Neural cell (in vitro differentiated cells): Measurements from ENCODE around the gene MSMP. TPM values are rescaled to one million over a fixed set of nuclear protein-coding genes. Genes with fewer than 3 reads are reported as not detected.

ENCODE experiments used
- H2AFZ ChIP-seq: fragments of 200-600, 300-800 bp; sonication (generic), shearing (Covaris generic); 2 replicates; pipeline ENCODE4 v1.6.0; 2014; ENCODE audit warnings: low read depth, mild to moderate bottlenecking, antibody characterized with exemption, low read length, moderate library complexity
- H3F3A ChIP-seq: fragments of 200-600 bp; shearing (Covaris generic); 2 replicates; pipeline ENCODE4 v1.6.1; 2016; ENCODE audit warnings: mild to moderate bottlenecking, moderate library complexity, mixed read lengths, antibody characterized with exemption, low read length; ENCODE audit not compliant: insufficient read depth, poor library complexity, severe bottlenecking
- H3K27ac ChIP-seq: fragments of 200-600, 300-800 bp; sonication (generic), shearing (Covaris generic); 2 replicates; pipeline ENCODE4 v1.5.1; 2014; ENCODE audit warnings: mild to moderate bottlenecking, low read length, moderate library complexity
- H3K27me3 ChIP-seq: fragments of 300-800, 200-600 bp; sonication (generic), shearing (Covaris generic); 2 replicates; pipeline ENCODE4 v1.6.0; 2014; ENCODE audit warnings: mild to moderate bottlenecking, low read depth, low read length, moderate library complexity; ENCODE audit not compliant: insufficient read depth
- H3K36me3 ChIP-seq: fragments of 300-800, 200-600 bp; sonication (generic), shearing (Covaris generic); 2 replicates; pipeline ENCODE4 v1.5.1; 2014; ENCODE audit warnings: mild to moderate bottlenecking, antibody characterized with exemption, low read length, moderate library complexity; ENCODE audit not compliant: insufficient read depth
- H3K4me2 ChIP-seq: fragments of 300-800, 200-600 bp; sonication (generic), shearing (Covaris generic); 2 replicates; pipeline ENCODE4 v1.6.0; 2014; ENCODE audit warnings: mild to moderate bottlenecking, low read length
- H3K4me3 ChIP-seq: fragments of 300-800, 200-600 bp; sonication (generic), shearing (Covaris generic); 2 replicates; pipeline ENCODE4 v1.5.1; 2014; ENCODE audit warnings: mild to moderate bottlenecking, low read length, moderate library complexity
- H3K79me2 ChIP-seq: fragments of 200-600 bp; shearing (Covaris generic); replicated peaks from 2 replicates; pipeline ENCODE4 v1.6.0; 2014; ENCODE audit warnings: mild to moderate bottlenecking, low read length, moderate library complexity; ENCODE audit not compliant: insufficient read depth
- H3K9ac ChIP-seq: fragments of 300-800, 200-600 bp; sonication (generic), shearing (Covaris generic); 2 replicates; pipeline ENCODE4 v1.6.1; 2016; ENCODE audit warnings: mild to moderate bottlenecking, low read length, mixed read lengths
- H3K9me2 ChIP-seq: fragments of 200-600 bp; shearing (Covaris generic); 2 replicates; pipeline ENCODE4 v1.6.1; 2016; ENCODE audit warnings: mild to moderate bottlenecking, low read length, mixed read lengths; ENCODE audit not compliant: insufficient read depth
- H3K9me3 ChIP-seq: fragments of 200-600, 300-800 bp; sonication (generic), shearing (Covaris generic); 2 replicates; pipeline ENCODE4 v1.6.1; 2016; ENCODE audit warnings: mild to moderate bottlenecking, mixed run types, low read length, moderate library complexity, mixed read lengths
- H4K20me1 ChIP-seq: fragments of 200-600 bp; shearing (Covaris generic); 2 replicates; pipeline ENCODE4 v1.6.1; 2016; ENCODE audit warnings: mild to moderate bottlenecking, mixed run types; ENCODE audit not compliant: insufficient read depth
- CTCF ChIP-seq: fragments of 450-650 bp; IDR thresholded peaks from 2 replicates; pipeline ENCODE4 v1.5.1; 2014; ENCODE audit warnings: antibody characterized with exemption, mild to moderate bottlenecking, moderate library complexity; ENCODE audit not compliant: poor library complexity, severe bottlenecking
- EP300 ChIP-seq: fragments of 450-650 bp; conservative IDR thresholded peaks from 2 replicates; pipeline ENCODE4 v1.6.1; 2014; ENCODE audit warnings: antibody characterized with exemption, mild to moderate bottlenecking, moderate library complexity; ENCODE audit not compliant: poor library complexity, severe bottlenecking
- EZH2 ChIP-seq: fragments of 200-600, 300-800 bp; shearing (Covaris generic), sonication (generic); IDR thresholded peaks from 2 replicates; pipeline ENCODE4 v1.6.1; 2014; ENCODE audit warnings: antibody characterized with exemption, low read length, borderline replicate concordance, mild to moderate bottlenecking; ENCODE audit not compliant: insufficient read depth, poor library complexity, severe bottlenecking
- MXI1 ChIP-seq: fragments of 450-650 bp; conservative IDR thresholded peaks from 2 replicates; pipeline ENCODE4 v1.6.1; 2014; ENCODE audit warnings: antibody characterized with exemption, mild to moderate bottlenecking; ENCODE audit not compliant: poor library complexity, severe bottlenecking
- POLR2AphosphoS5 ChIP-seq: IDR thresholded peaks from 2 replicates; pipeline ENCODE4 v1.6.1; 2012
- RAD21 ChIP-seq: fragments of 450-650 bp; conservative IDR thresholded peaks from 2 replicates; pipeline ENCODE4 v1.6.1; 2014; ENCODE audit warnings: antibody characterized with exemption, mild to moderate bottlenecking, moderate library complexity
- SMC3 ChIP-seq: fragments of 450-650 bp; conservative IDR thresholded peaks from 2 replicates; pipeline ENCODE4 v1.6.1; 2014; ENCODE audit warnings: antibody characterized with exemption, mild to moderate bottlenecking, moderate library complexity; ENCODE audit not compliant: poor library complexity
- TAF1 ChIP-seq: IDR thresholded peaks from 2 replicates; pipeline ENCODE4 v1.6.1; 2012; ENCODE audit warnings: low read depth
- polyA minus RNA-seq: library from RNA; depleted of rRNA, polyadenylated mRNA; stranded (reverse); fragments of >200 nt; gene quantifications from 2 replicates; pipeline ENCODE4 v1.2.3, GENCODE V29; 2014
- polyA plus RNA-seq: library from polyadenylated mRNA; depleted of rRNA; stranded (reverse); fragments of >200 nt; gene quantifications from 2 replicates; pipeline ENCODE4 v1.2.3, GENCODE V29; 2014
- TF ChIP-seq, protein P1 (sequence below): IDR thresholded peaks from 2 replicates; pipeline ENCODE4 v1.6.1; 2012; ENCODE audit warnings: borderline replicate concordance

MSMP gene, protein sequence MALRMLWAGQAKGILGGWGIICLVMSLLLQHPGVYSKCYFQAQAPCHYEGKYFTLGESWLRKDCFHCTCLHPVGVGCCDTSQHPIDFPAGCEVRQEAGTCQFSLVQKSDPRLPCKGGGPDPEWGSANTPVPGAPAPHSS
- polyA plus RNA-seq: not detected in 2 replicates
- not detected in 2 replicates for polyA minus RNA-seq

- Histone ChIP-seq H3K4me3 (no peak within 1 kb of the TSS), H3K9ac (no peak within 1 kb of the TSS), H3F3A (no peaks in the 10 kb centered on the region), H3K27ac (no peak within 1 kb of the TSS), H3K9me2 (no peaks in the 10 kb centered on the region), H3K4me2 (no peak within 1 kb of the TSS), H2AFZ (no peak within 1 kb of the TSS), H3K36me3 (peaks cover 6% of the 10 kb centered on the region), H3K9me3 (no peaks in the 10 kb centered on the region), H3K79me2 (no peaks in the 10 kb centered on the region), H4K20me1 (no peaks in the 10 kb centered on the region), H3K27me3 (no peaks in the 10 kb centered on the region)
- TF ChIP-seq MXI1 (no peak), EP300 (no peak), CTCF (no peak), EZH2 (no peak), RAD21 (no peak), TAF1 (no peak), POLR2AphosphoS5 (no peak), SMC3 (no peak)
- TF ChIP-seq, protein P1, sequence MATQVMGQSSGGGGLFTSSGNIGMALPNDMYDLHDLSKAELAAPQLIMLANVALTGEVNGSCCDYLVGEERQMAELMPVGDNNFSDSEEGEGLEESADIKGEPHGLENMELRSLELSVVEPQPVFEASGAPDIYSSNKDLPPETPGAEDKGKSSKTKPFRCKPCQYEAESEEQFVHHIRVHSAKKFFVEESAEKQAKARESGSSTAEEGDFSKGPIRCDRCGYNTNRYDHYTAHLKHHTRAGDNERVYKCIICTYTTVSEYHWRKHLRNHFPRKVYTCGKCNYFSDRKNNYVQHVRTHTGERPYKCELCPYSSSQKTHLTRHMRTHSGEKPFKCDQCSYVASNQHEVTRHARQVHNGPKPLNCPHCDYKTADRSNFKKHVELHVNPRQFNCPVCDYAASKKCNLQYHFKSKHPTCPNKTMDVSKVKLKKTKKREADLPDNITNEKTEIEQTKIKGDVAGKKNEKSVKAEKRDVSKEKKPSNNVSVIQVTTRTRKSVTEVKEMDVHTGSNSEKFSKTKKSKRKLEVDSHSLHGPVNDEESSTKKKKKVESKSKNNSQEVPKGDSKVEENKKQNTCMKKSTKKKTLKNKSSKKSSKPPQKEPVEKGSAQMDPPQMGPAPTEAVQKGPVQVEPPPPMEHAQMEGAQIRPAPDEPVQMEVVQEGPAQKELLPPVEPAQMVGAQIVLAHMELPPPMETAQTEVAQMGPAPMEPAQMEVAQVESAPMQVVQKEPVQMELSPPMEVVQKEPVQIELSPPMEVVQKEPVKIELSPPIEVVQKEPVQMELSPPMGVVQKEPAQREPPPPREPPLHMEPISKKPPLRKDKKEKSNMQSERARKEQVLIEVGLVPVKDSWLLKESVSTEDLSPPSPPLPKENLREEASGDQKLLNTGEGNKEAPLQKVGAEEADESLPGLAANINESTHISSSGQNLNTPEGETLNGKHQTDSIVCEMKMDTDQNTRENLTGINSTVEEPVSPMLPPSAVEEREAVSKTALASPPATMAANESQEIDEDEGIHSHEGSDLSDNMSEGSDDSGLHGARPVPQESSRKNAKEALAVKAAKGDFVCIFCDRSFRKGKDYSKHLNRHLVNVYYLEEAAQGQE: no peak
These were observed at the start of gene MSMP for GRCh38 chr9:35754264-35754663. MSMP (minus strand) TSS chr9:35754276; CDS start chr9:35754129, 147 bp downstream.

GRCh38 chr9:35801328-35802128 lies 47.5 kb upstream of the MSMP start:
- Histone ChIP-seq H3K9me3 (no peaks in the 10 kb centered on the region), H3K4me3 (no peak overlapping the region), H3F3A (no peaks in the 10 kb centered on the region), H3K79me2 (no peaks in the 10 kb centered on the region), H2AFZ (no peak overlapping the region), H3K9ac (no peak overlapping the region), H3K27ac (no peak overlapping the region), H3K4me2 (no peak overlapping the region), H4K20me1 (no peaks in the 10 kb centered on the region), H3K9me2 (no peaks in the 10 kb centered on the region), H3K36me3 (no peaks in the 10 kb centered on the region), H3K27me3 (no peaks in the 10 kb centered on the region)
- no peak for TF ChIP-seq SMC3
- no peak for TF ChIP-seq MXI1
- TF ChIP-seq CTCF: no peak
- no peak for TF ChIP-seq POLR2AphosphoS5
- TF ChIP-seq EZH2: no peak
- TF ChIP-seq EP300: no peak
- TF ChIP-seq, protein P1: no peak
- no peak for TF ChIP-seq RAD21
